Neuronal stem cell (in vitro differentiated cells): Measurements from ENCODE around the gene TSPAN14.
"Not testable (repeated sequence)": the region's sequence is repeated elsewhere in the genome, so short reads cannot be mapped to it uniquely, and the experiment has no call there.

Experiments
- DNase-seq: peaks from one replicate; pipeline ENCODE4 v3.0.0-alpha.2; 2013; ENCODE audit warnings: low spot score
- H2AFZ ChIP-seq: one replicate; pipeline ENCODE4 v1.6.1; 2013; ENCODE audit warnings: mild to moderate bottlenecking, low read length, inconsistent platforms
- H2AK5ac ChIP-seq: 2 replicates; pipeline ENCODE4 v1.6.1; 2013; ENCODE audit warnings: low read depth, mild to moderate bottlenecking, inconsistent platforms, low read length, moderate library complexity, mixed read lengths
- H2BK120ac ChIP-seq: 2 replicates; pipeline ENCODE4 v1.6.1; 2013; ENCODE audit warnings: low read depth, mild to moderate bottlenecking, inconsistent platforms, low read length, moderate library complexity, mixed read lengths
- H2BK12ac ChIP-seq: one replicate; pipeline ENCODE4 v1.6.1; 2013; ENCODE audit warnings: low read length, inconsistent platforms
- H2BK15ac ChIP-seq: 2 replicates; pipeline ENCODE4 v1.6.1; 2013; ENCODE audit warnings: mild to moderate bottlenecking, low read length, inconsistent platforms, mixed read lengths
- H2BK5ac ChIP-seq: one replicate; pipeline ENCODE4 v1.6.1; 2013; ENCODE audit warnings: inconsistent platforms, mild to moderate bottlenecking, low read length, moderate library complexity
- H3K14ac ChIP-seq: one replicate; pipeline ENCODE4 v1.6.1; 2013; ENCODE audit warnings: low read length, inconsistent platforms
- H3K18ac ChIP-seq: 2 replicates; pipeline ENCODE4 v1.6.1; 2013; ENCODE audit warnings: low read length, inconsistent platforms
- H3K23ac ChIP-seq: 2 replicates; pipeline ENCODE4 v1.6.1; 2013; ENCODE audit warnings: low read depth, mild to moderate bottlenecking, mixed read lengths, low read length, inconsistent platforms; ENCODE audit not compliant: poor library complexity
- H3K27ac ChIP-seq: replicated peaks from 3 replicates; pipeline ENCODE4 v1.5.1; 2013; ENCODE audit warnings: low read length, inconsistent platforms
- H3K27me3 ChIP-seq, 3 experiments: 2 replicates each; pipeline ENCODE4 v1.6.1; 2013; ENCODE audit warnings: low read length in 3 of 3, mild to moderate bottlenecking in 2 of 3, inconsistent platforms in 1 of 3, low read depth in 1 of 3, mixed read lengths in 1 of 3, moderate library complexity in 1 of 3; ENCODE audit not compliant: control insufficient read depth in 3 of 3, insufficient read depth in 3 of 3
- H3K36me3 ChIP-seq, 2 donors: replicated peaks in 1 of 2; 2 replicates each; pipeline ENCODE4 v1.6.1; 2013; ENCODE audit warnings: low read length in 2 of 2; ENCODE audit not compliant: control insufficient read depth in 2 of 2, insufficient read depth in 2 of 2
- H3K4ac ChIP-seq: 2 replicates; pipeline ENCODE4 v1.6.1; 2013; ENCODE audit warnings: inconsistent platforms, mild to moderate bottlenecking, low read length, moderate library complexity
- H3K4me1 ChIP-seq, 2 donors: 1 replicate in 1 of 2; 2 replicates in 1 of 2; pipeline ENCODE4 v1.6.1; 2013; ENCODE audit warnings: low read length in 2 of 2, low read depth in 1 of 2; ENCODE audit not compliant: control insufficient read depth in 2 of 2, insufficient read depth in 1 of 2
- H3K4me2 ChIP-seq: one replicate; pipeline ENCODE4 v1.6.1; 2013; ENCODE audit warnings: mild to moderate bottlenecking, low read length, inconsistent platforms; ENCODE audit not compliant: insufficient read depth, poor library complexity, severe bottlenecking
- H3K4me3 ChIP-seq, 2 donors: 2 replicates each; pipeline ENCODE4 v1.5.1; 2013; ENCODE audit warnings: low read length in 2 of 2, mild to moderate bottlenecking in 2 of 2, inconsistent platforms in 1 of 2, moderate library complexity in 1 of 2
- H3K79me1 ChIP-seq: one replicate; pipeline ENCODE4 v1.6.1; 2013; ENCODE audit warnings: low read depth, mild to moderate bottlenecking, inconsistent platforms, low read length, moderate library complexity
- H3K9ac ChIP-seq: one replicate; pipeline ENCODE4 v1.6.1; 2013; ENCODE audit warnings: mild to moderate bottlenecking, low read depth, low read length, inconsistent platforms; ENCODE audit not compliant: poor library complexity
- H3K9me3 ChIP-seq, 2 donors: replicated peaks in 1 of 2; 2 replicates each; pipeline versions ENCODE3 to v1.6.1; 2013; ENCODE audit warnings: low read length in 2 of 2, mild to moderate bottlenecking in 2 of 2, inconsistent platforms in 1 of 2, low read depth in 1 of 2, mixed read lengths in 1 of 2, moderate library complexity in 1 of 2; ENCODE audit not compliant: control insufficient read depth in 2 of 2, insufficient read depth in 1 of 2
- H4K8ac ChIP-seq: one replicate; pipeline ENCODE4 v1.6.1; 2013; ENCODE audit warnings: low read depth, mild to moderate bottlenecking, inconsistent platforms, low read length, moderate library complexity
- H4K91ac ChIP-seq: one replicate; pipeline ENCODE4 v1.6.1; 2013; ENCODE audit warnings: low read length, low read depth, mild to moderate bottlenecking, inconsistent platforms; ENCODE audit not compliant: poor library complexity
- WGBS, 2 donors: extraction: QIAGEN DNeasy Blood & Tissue Kit; methylation state at CpG; one replicate each; pipeline ENCODE4 v1.1.7; 2013; ENCODE audit warnings: missing lambda C conversion rate in 2 of 2, mixed read lengths in 1 of 2; ENCODE audit not compliant: insufficient read length in 2 of 2, insufficient replicate concordance in 1 of 2; ENCODE audit errors: extremely low coverage in 2 of 2; 5-methylcytosine and 5-hydroxymethylcytosine counted together

TSPAN14 gene

DNA sequence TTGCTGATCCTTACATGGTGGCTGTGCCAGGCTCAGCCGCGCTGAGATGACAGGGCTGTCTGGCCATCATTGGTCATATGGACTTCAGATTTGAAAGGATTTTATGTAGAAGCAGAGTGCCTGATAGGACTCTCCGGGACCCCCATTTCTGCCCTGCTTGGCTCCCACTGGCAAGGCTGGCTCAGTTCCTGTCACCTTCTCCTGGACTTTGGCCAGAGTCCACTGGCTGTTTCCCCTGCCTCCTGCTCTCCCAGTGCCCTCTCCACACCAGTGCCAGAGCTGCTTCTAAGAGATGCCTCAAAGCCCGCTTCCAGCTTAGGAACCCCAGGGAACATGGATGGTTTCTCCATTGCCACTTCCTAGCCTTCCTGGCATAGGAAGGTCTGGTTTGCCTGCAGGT lies 78.5 kb downstream of the TSPAN14 start:
- Histone ChIP-seq H3K23ac (no peak overlapping the region), H3K9me3 (no peaks in the 10 kb centered on the region), H2BK5ac (no peak overlapping the region), H3K9ac (no peak overlapping the region), H2BK15ac (no peak overlapping the region), H3K18ac (no peak overlapping the region), H3K4me3 (no peak overlapping the region), H4K8ac (no peak overlapping the region), H3K27me3 (no peaks in the 10 kb centered on the region), H3K4me2 (no peak overlapping the region), H4K91ac (no peak overlapping the region), H2BK120ac (no peak overlapping the region), H3K27ac (no peak overlapping the region), H3K36me3 (no peaks in the 10 kb centered on the region), H3K4me1 (peaks cover 0 to 13% of the 10 kb centered on the region in 2 donors), H3K4ac (no peak overlapping the region), H2AK5ac (no peak overlapping the region), H3K14ac (no peak overlapping the region), H2BK12ac (no peak overlapping the region), H2AFZ (no peak overlapping the region), H3K79me1 (peaks cover 4% of the 10 kb centered on the region)
- no CpG with 5 or more reads among the region's 4 CpGs for WGBS, 2 donors
- no peak for DNase-seq

DNA sequence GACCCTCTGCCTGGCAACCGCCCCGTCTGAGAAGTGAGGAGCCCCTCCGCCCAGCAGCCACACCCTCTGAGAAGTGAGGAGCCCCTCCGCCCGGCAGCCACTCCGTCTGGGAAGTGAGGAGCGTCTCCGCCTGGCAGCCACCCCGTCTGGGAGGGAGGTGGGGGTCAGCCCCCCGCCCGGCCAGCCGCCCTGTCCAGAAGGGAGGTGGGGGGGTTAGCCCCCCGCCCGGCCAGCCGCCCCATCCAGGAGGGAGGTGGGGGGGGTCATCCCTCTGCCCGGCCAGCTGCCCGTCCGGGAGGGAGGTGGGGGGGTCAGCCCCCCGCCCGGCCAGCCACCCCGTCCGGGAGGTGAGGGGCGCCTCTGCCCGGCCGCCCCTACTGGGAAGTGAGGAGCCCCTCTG lies 79.9 kb downstream of the TSPAN14 start:
- H2BK12ac ChIP-seq, H3K79me1 ChIP-seq, H3K27ac ChIP-seq, H3K4me2 ChIP-seq, H3K9ac ChIP-seq, H3K36me3 ChIP-seq, DNase-seq, H2BK5ac ChIP-seq, H4K91ac ChIP-seq, H2AFZ ChIP-seq, H3K14ac ChIP-seq, H3K9me3 ChIP-seq, H2BK120ac ChIP-seq, H4K8ac ChIP-seq, H2AK5ac ChIP-seq, H3K23ac ChIP-seq, H2BK15ac ChIP-seq, H3K27me3 ChIP-seq, H3K18ac ChIP-seq, H3K4me3 ChIP-seq, H3K4ac ChIP-seq: not testable (repeated sequence)
- WGBS, 2 donors: no CpG with 5 or more reads among the region's 25 CpGs
- H3K4me1 ChIP-seq: peaks cover 0 to 14% of the 10 kb centered on the region in 2 donors

DNA sequence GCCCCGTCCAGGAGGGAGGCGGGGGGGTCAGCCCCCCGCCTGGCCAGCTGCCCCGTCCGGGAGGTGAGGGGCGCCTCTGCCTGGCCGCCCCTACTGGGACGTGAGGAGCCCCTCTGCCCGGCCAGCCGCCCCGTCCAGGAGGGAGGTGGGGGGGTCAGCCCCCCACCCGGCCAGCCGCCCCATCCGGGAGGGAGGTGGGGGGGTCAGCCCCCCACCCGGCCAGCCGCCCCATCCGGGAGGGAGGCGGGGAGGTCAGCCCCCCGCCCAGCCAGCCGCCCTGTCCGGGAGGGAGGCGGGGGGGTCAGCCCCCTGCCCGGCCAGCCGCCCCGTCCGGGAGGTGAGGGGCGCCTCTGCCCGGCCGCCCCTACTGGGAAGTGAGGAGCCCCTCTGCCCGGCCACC lies 80.5 kb downstream of the TSPAN14 start:
- WGBS, 2 donors: no CpG with 5 or more reads among the region's 30 CpGs
- not testable (repeated sequence) for H3K14ac ChIP-seq, H3K9ac ChIP-seq, H3K18ac ChIP-seq, H2AFZ ChIP-seq, H2AK5ac ChIP-seq, H3K4ac ChIP-seq, DNase-seq, H3K27me3 ChIP-seq, H3K79me1 ChIP-seq, H3K4me3 ChIP-seq, H3K4me2 ChIP-seq, H3K36me3 ChIP-seq, H2BK120ac ChIP-seq, H3K27ac ChIP-seq, H4K8ac ChIP-seq, H3K23ac ChIP-seq, H4K91ac ChIP-seq, H2BK15ac ChIP-seq, H2BK5ac ChIP-seq, H3K9me3 ChIP-seq, H2BK12ac ChIP-seq
- H3K4me1 ChIP-seq: peaks cover 0 to 10% of the 10 kb centered on the region in 2 donors

DNA sequence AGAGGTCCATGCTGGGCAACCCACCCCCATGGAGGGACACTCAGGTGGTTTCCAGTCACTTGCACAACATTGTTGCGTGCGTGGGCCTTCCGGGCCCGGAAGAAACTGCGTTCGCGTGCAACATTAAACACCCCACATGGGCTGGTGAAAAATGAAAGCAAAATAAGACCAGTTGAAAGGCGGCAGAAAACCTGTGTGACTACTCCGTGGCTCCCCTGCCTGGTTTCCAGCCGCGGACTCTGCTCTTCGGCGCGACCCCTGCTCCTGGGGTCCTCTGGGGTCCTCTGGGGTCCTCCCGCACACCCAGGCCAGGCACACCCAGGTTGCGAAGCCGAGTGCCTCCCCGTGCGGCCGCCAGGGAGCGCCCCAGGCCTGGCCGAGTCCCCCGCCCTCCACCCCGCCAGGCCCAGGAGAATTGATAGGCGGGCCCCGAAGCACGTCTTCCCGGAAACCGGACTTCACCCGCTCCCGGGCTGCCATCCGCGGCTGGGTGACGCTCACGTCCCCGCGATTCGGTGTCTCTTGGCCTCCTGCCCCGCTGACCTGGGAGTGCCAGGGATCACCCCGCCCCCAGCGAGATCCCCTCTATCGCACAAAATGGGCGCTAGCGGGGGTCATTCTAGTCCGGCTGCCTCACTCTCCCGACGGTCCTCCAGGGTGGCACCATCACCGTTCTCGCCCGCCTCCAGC lies 81.7 kb downstream of the TSPAN14 start:
- no peak for DNase-seq
- no peak overlapping the region for H3K23ac ChIP-seq
- no peak overlapping the region for H3K4me2 ChIP-seq
- WGBS, 2 donors: no CpG with 5 or more reads among the region's 50 CpGs
- no peak overlapping the region for H3K27ac ChIP-seq
- H4K91ac ChIP-seq: no peak overlapping the region
- no peaks in the 10 kb centered on the region for H3K36me3 ChIP-seq
- H3K27me3 ChIP-seq: no peaks in the 10 kb centered on the region
- no peak overlapping the region for H3K4me3 ChIP-seq
- H2BK12ac ChIP-seq: no peak overlapping the region
- H4K8ac ChIP-seq: no peak overlapping the region
- H2BK5ac ChIP-seq: peak overlapping the region; percentile 46
- H3K14ac ChIP-seq: no peak overlapping the region
- H3K4me1 ChIP-seq: peaks cover 0 to 10% of the 10 kb centered on the region in 2 donors
- H3K18ac ChIP-seq: peak overlapping the region; percentile 15
- no peak overlapping the region for H3K4ac ChIP-seq
- peak overlapping the region; percentile 2 for H2BK120ac ChIP-seq
- peak overlapping the region; percentile 7 for H2AK5ac ChIP-seq
- H3K9me3 ChIP-seq: no peaks in the 10 kb centered on the region
- no peak overlapping the region for H2BK15ac ChIP-seq
- H3K9ac ChIP-seq: no peak overlapping the region
- H3K79me1 ChIP-seq: peaks cover 4% of the 10 kb centered on the region
- no peak overlapping the region for H2AFZ ChIP-seq
